Measurements from ENCODE around the gene RGS8. TPM values are rescaled to one million over a fixed set of nuclear protein-coding genes. Genes with fewer than 3 reads are reported as not detected.

The RGS8 gene
- total RNA-seq, 2 donors from 2014 or later: 5.6 to 25.0 TPM

DNA sequence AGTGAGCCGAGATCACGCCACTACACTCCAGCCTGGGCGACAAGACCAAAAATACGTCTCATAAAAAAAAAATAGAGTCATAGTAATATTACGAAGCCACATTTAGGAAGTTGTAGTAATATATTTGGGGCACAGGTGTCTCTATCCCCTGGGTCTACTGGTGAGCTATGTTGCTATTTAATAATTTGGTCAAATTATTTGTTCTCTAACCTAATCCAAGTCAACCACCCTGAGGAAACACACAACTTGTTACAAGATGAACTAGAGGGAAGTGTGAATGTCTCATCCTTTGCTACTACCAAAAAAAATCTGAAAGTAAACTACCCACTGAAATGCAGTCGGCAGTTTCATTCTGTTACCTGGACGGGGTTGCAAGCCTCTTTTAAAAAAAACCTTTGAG, 35.3 kb downstream of the RGS8 start:
- DNase-seq: no peak
- H3K27ac ChIP-seq (ENCODE audit: low read depth, low read length): no peak overlapping the region
- H3K9ac ChIP-seq (ENCODE audit: extremely low read depth, low read length, poor library complexity, severe bottlenecking): no peak overlapping the region
- Mint-ChIP-seq H3K4me1 (peaks cover 12% of the 10 kb centered on the region), H3K27me3 (ENCODE audit: insufficient read depth) (peaks cover 2% of the 10 kb centered on the region), H3K27ac (no peak overlapping the region), H3K36me3 (ENCODE audit: low read depth) (peaks cover 20% of the 10 kb centered on the region), H3K9me3 (no peaks in the 10 kb centered on the region), H3K4me3 (no peak overlapping the region)
- H3K36me3 ChIP-seq (ENCODE audit: control insufficient read depth, insufficient read depth, low read length): peaks cover 4% of the 10 kb centered on the region
- no peak overlapping the region for H3K4me3 ChIP-seq (ENCODE audit: low read length)
- H3K4me1 ChIP-seq (ENCODE audit: control insufficient read depth, insufficient read depth, low read length): peaks cover 5% of the 10 kb centered on the region
- 93 to 100% methylated on average over 1 to 7 of the region's 7 CpGs for WGBS, 2 experiments (ENCODE audit: insufficient coverage in 1 of 2, insufficient read length in 1 of 2)
- H3K27me3 ChIP-seq (ENCODE audit: control insufficient read depth, insufficient read depth, low read length, poor library complexity, severe bottlenecking): no peaks in the 10 kb centered on the region
- TF ChIP-seq, protein P1, sequence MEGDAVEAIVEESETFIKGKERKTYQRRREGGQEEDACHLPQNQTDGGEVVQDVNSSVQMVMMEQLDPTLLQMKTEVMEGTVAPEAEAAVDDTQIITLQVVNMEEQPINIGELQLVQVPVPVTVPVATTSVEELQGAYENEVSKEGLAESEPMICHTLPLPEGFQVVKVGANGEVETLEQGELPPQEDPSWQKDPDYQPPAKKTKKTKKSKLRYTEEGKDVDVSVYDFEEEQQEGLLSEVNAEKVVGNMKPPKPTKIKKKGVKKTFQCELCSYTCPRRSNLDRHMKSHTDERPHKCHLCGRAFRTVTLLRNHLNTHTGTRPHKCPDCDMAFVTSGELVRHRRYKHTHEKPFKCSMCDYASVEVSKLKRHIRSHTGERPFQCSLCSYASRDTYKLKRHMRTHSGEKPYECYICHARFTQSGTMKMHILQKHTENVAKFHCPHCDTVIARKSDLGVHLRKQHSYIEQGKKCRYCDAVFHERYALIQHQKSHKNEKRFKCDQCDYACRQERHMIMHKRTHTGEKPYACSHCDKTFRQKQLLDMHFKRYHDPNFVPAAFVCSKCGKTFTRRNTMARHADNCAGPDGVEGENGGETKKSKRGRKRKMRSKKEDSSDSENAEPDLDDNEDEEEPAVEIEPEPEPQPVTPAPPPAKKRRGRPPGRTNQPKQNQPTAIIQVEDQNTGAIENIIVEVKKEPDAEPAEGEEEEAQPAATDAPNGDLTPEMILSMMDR (conservative IDR thresholded peaks at IDR 0.05): no peak
- H3K9me3 ChIP-seq (ENCODE audit: control insufficient read depth, low read length): no peaks in the 10 kb centered on the region

DNA sequence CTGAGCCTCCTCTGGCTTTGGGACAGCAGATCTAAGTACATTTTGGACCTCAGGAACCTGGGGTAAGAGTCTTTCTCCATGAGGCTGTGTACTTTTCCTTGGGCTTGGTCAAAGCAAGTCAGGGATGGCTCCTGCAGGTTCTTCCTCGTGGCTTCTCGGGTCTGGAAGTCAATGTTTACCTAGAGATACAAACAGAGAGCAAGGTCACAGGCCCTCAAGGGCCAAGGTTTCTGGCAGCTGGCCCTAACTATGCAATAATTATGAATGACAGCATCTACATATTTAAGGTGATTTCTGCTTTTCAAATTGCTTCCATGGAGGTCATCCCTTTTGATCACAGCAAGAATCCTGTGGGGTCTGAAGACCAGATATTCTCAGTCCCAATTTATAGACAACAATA, 37.6 kb downstream of the RGS8 start:
- H3K27me3 ChIP-seq (ENCODE audit: control insufficient read depth, insufficient read depth, low read length, poor library complexity, severe bottlenecking): no peaks in the 10 kb centered on the region
- H3K27ac Mint-ChIP-seq: no peak overlapping the region
- TF ChIP-seq, protein P1 (conservative IDR thresholded peaks at IDR 0.05): no peak
- DNase-seq: no peak
- no peak overlapping the region for H3K27ac ChIP-seq (ENCODE audit: low read depth, low read length)
- no peaks in the 10 kb centered on the region for H3K9me3 Mint-ChIP-seq
- no peaks in the 10 kb centered on the region for H3K36me3 ChIP-seq (ENCODE audit: control insufficient read depth, insufficient read depth, low read length)
- no peaks in the 10 kb centered on the region for H3K9me3 ChIP-seq (ENCODE audit: control insufficient read depth, low read length)
- H3K4me3 ChIP-seq (ENCODE audit: low read length): no peak overlapping the region
- H3K4me1 ChIP-seq (ENCODE audit: control insufficient read depth, insufficient read depth, low read length): peaks cover 5% of the 10 kb centered on the region
- 83 to 97% methylated on average over 1 to 2 of the region's 2 CpGs for WGBS, 2 experiments (ENCODE audit: insufficient coverage in 1 of 2, insufficient read length in 1 of 2)
- H3K4me3 Mint-ChIP-seq: no peak overlapping the region
- peaks cover 12% of the 10 kb centered on the region for H3K4me1 Mint-ChIP-seq
- H3K9ac ChIP-seq (ENCODE audit: extremely low read depth, low read length, poor library complexity, severe bottlenecking): no peak overlapping the region
- peaks cover 2% of the 10 kb centered on the region for H3K27me3 Mint-ChIP-seq (ENCODE audit: insufficient read depth)
- peaks cover 23% of the 10 kb centered on the region for H3K36me3 Mint-ChIP-seq (ENCODE audit: low read depth)

DNA sequence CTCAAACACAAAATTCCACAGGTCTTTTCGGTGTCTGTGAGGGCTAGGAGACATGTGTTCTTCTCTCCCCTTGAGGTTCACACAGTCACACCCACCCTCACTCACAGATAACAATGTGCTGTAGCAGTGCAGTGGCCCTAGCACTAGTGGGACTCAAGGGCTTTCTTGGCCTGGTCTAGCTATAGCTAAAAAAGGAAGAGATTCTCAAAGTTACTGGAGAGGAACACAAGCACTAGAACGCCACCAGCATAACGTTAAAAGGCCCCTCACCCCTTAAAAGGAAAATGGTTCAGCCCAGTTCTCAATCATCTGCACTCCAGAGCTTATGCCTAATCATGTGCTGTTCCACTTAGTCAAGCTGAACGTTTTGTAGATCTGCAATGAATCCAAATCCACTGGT, 39.5 kb downstream of the RGS8 start:
- Mint-ChIP-seq H3K27ac (no peak overlapping the region), H3K4me1 (peaks cover 24% of the 10 kb centered on the region), H3K9me3 (no peaks in the 10 kb centered on the region), H3K27me3 (ENCODE audit: insufficient read depth) (peaks cover 2% of the 10 kb centered on the region), H3K36me3 (ENCODE audit: low read depth) (peaks cover 22% of the 10 kb centered on the region), H3K4me3 (no peak overlapping the region)
- no peaks in the 10 kb centered on the region for H3K27me3 ChIP-seq (ENCODE audit: control insufficient read depth, insufficient read depth, low read length, poor library complexity, severe bottlenecking)
- H3K4me1 ChIP-seq (ENCODE audit: control insufficient read depth, insufficient read depth, low read length): peaks cover 8% of the 10 kb centered on the region
- no peaks in the 10 kb centered on the region for H3K9me3 ChIP-seq (ENCODE audit: control insufficient read depth, low read length)
- DNase-seq: no peak
- no peak overlapping the region for H3K27ac ChIP-seq (ENCODE audit: low read depth, low read length)
- WGBS, 2 experiments (ENCODE audit: insufficient coverage in 1 of 2, insufficient read length in 1 of 2): 79 to 89% methylated on average over 4 of the region's 4 CpGs
- no peak overlapping the region for H3K4me3 ChIP-seq (ENCODE audit: low read length)
- TF ChIP-seq, protein P1 (conservative IDR thresholded peaks at IDR 0.05): no peak
- H3K9ac ChIP-seq (ENCODE audit: extremely low read depth, low read length, poor library complexity, severe bottlenecking): no peak overlapping the region
- no peaks in the 10 kb centered on the region for H3K36me3 ChIP-seq (ENCODE audit: control insufficient read depth, insufficient read depth, low read length)

Data from endodermal cell (in vitro differentiated cells).